Mesendoderm (in vitro differentiated cells): ENCODE results near the gene ARHGAP26.

Experiments
- DNase-seq: peaks from one replicate; pipeline ENCODE4 v3.0.0; 2013
- H2AK5ac ChIP-seq: 2 replicates; pipeline ENCODE4 v1.6.1; 2013; ENCODE audit warnings: low read length, inconsistent platforms
- H2BK120ac ChIP-seq: 2 replicates; pipeline ENCODE4 v1.6.1; 2013; ENCODE audit warnings: low read depth, mild to moderate bottlenecking, low read length, moderate library complexity, mixed read lengths
- H2BK15ac ChIP-seq: replicated peaks from 2 replicates; pipeline ENCODE4 v1.6.1; 2013; ENCODE audit warnings: low read depth, mild to moderate bottlenecking, moderate library complexity
- H2BK5ac ChIP-seq: 2 replicates; pipeline ENCODE4 v1.6.1; 2013; ENCODE audit warnings: low read length, inconsistent platforms
- H3K18ac ChIP-seq: 2 replicates; pipeline ENCODE4 v1.6.1; 2013; ENCODE audit warnings: mild to moderate bottlenecking, low read length, mixed read lengths
- H3K23ac ChIP-seq: one replicate; pipeline ENCODE4 v1.6.1; 2013; ENCODE audit warnings: low read length
- H3K27ac ChIP-seq: 2 replicates; pipeline ENCODE4 v1.5.1; 2013; ENCODE audit warnings: low read depth, mild to moderate bottlenecking, inconsistent platforms, low read length, moderate library complexity
- H3K27me3 ChIP-seq: 2 replicates; pipeline ENCODE4 v1.6.1; 2013; ENCODE audit warnings: low read length, control low read depth, mild to moderate bottlenecking, inconsistent platforms; ENCODE audit not compliant: insufficient read depth, poor library complexity
- H3K36me3 ChIP-seq: 2 replicates; pipeline ENCODE4 v1.6.1; 2013; ENCODE audit warnings: low read length, inconsistent platforms; ENCODE audit not compliant: control insufficient read depth, insufficient read depth
- H3K4ac ChIP-seq: one replicate; pipeline ENCODE4 v1.6.1; 2013; ENCODE audit warnings: low read depth, mild to moderate bottlenecking, low read length, moderate library complexity
- H3K4me1 ChIP-seq: 2 replicates; pipeline ENCODE4 v1.6.1; 2013; ENCODE audit warnings: low read depth, low read length, inconsistent platforms; ENCODE audit not compliant: control insufficient read depth
- H3K4me2 ChIP-seq: 2 replicates; pipeline ENCODE4 v1.6.1; 2013; ENCODE audit warnings: low read length
- H3K4me3 ChIP-seq: 2 replicates; pipeline ENCODE4 v1.5.1; 2013; ENCODE audit warnings: mild to moderate bottlenecking, low read length
- H3K56ac ChIP-seq: one replicate; pipeline ENCODE4 v1.6.1; 2013; ENCODE audit warnings: low read length
- H3K79me1 ChIP-seq: 2 replicates; pipeline ENCODE4 v1.6.1; 2013; ENCODE audit warnings: low read length, inconsistent platforms
- H3K79me2 ChIP-seq: 2 replicates; pipeline ENCODE4 v1.6.1; 2013; ENCODE audit warnings: mild to moderate bottlenecking, low read length; ENCODE audit not compliant: control insufficient read depth, insufficient read depth
- H3K9ac ChIP-seq: 2 replicates; pipeline ENCODE4 v1.6.1; 2013; ENCODE audit warnings: low read length, inconsistent platforms
- H4K5ac ChIP-seq: one replicate; pipeline ENCODE4 v1.6.1; 2013; ENCODE audit warnings: low read length
- H4K8ac ChIP-seq: one replicate; pipeline ENCODE4 v1.6.1; 2013; ENCODE audit warnings: low read depth, mild to moderate bottlenecking, control low read depth, low read length, moderate library complexity
- WGBS: extraction: QIAGEN DNeasy Blood & Tissue Kit; methylation state at CpG from one replicate; pipeline ENCODE4 v1.1.7; 2013; ENCODE audit warnings: low lambda C conversion rate, missing lambda C conversion rate; ENCODE audit not compliant: insufficient coverage; ENCODE audit errors: extremely low coverage; 5-methylcytosine and 5-hydroxymethylcytosine counted together

ARHGAP26 gene

DNA sequence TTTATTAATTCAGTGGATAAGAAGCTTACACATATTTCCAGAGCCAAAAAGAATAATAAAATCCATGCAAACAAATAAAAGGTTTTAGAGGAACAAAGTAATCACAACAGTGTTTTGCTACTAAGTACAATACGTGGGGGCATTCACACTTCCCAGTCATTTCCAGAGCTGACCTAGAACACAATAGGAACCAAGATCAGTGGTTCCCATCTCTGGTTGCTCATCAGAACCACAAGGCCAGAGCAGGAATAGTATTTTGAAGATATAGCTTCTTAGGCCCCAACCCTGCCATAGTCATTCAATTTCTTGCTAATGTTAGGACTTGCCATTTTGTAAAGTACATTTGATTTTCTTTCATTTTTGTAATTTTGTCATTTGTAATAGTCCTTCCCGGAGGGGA is 417.9 kb downstream of the ARHGAP26 start:
- no peak overlapping the region for H3K56ac ChIP-seq
- no peak overlapping the region for H2BK5ac ChIP-seq
- H3K23ac ChIP-seq: no peak overlapping the region
- H2BK120ac ChIP-seq: no peak overlapping the region
- no peak for DNase-seq
- no peak overlapping the region for H3K18ac ChIP-seq
- H4K5ac ChIP-seq: no peak overlapping the region
- WGBS: no CpG with 5 or more reads among the region's 2 CpGs
- no peaks in the 10 kb centered on the region for H3K79me1 ChIP-seq
- no peaks in the 10 kb centered on the region for H3K36me3 ChIP-seq
- H3K27me3 ChIP-seq: no peaks in the 10 kb centered on the region
- H4K8ac ChIP-seq: no peak overlapping the region
- H2AK5ac ChIP-seq: no peak overlapping the region
- no peak overlapping the region for H3K4ac ChIP-seq
- no peaks in the 10 kb centered on the region for H3K79me2 ChIP-seq
- H3K9ac ChIP-seq: no peak overlapping the region
- H2BK15ac ChIP-seq: no peak overlapping the region
- no peak overlapping the region for H3K4me2 ChIP-seq
- H3K27ac ChIP-seq: no peak overlapping the region
- H3K4me3 ChIP-seq: no peak overlapping the region
- peaks cover 2% of the 10 kb centered on the region for H3K4me1 ChIP-seq

DNA sequence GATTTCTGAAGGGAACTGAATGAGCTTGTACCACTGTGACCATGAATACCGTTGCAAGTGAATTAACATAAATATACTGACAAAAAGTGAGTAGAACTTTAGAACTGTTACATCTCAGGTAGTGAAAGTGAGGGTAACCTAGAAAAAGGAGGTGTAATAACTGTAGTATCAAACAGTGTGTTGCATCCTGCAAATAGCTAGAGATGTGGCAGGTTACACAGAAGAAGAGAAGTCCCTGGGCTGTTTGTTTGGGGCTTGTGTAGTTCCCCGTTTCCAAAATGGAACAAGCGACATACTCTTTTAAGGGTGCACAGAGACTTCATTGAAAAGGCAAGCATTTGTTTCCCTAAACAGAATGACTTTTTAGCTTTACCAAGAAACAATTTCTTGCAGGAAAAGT is 418.5 kb downstream of the ARHGAP26 start:
- Histone ChIP-seq H2BK5ac (no peak overlapping the region), H2BK15ac (no peak overlapping the region), H3K4ac (no peak overlapping the region), H3K56ac (no peak overlapping the region), H2BK120ac (no peak overlapping the region), H3K18ac (no peak overlapping the region), H3K79me1 (no peaks in the 10 kb centered on the region), H3K23ac (no peak overlapping the region), H3K36me3 (no peaks in the 10 kb centered on the region), H3K27me3 (no peaks in the 10 kb centered on the region), H2AK5ac (no peak overlapping the region), H3K4me3 (no peak overlapping the region), H3K4me1 (no peaks in the 10 kb centered on the region), H3K27ac (no peak overlapping the region), H4K5ac (no peak overlapping the region), H3K9ac (no peak overlapping the region), H3K4me2 (no peak overlapping the region), H4K8ac (no peak overlapping the region), H3K79me2 (no peaks in the 10 kb centered on the region)
- DNase-seq: no peak
- no CpG with 5 or more reads among the region's 3 CpGs for WGBS

DNA sequence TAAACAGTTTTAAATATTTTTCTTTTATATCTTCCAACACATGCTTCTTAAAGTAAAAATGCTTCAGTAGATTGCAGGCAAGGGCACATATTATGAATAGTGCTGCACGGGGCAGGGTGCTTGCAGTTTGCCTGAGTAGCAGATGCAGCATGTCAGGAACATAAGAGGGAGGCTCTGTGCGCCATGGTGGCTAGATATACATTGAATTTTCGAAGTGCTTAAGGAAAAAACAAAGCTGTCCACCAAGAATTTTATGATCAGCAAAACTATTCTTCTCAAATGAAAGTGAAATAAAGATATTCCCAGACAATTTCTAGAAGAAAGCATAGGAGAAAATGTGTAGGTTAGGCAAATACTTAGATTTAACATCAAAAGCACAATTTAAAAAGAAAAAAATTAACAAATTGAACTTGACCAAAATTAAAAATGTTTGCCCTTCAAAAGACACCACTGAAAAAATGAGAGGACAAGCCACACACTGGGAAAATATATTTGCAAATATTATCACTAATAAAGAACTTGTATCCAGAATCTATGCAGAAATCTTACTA is 420.2 kb downstream of the ARHGAP26 start:
- H3K79me2 ChIP-seq: no peaks in the 10 kb centered on the region
- H2BK15ac ChIP-seq: no peak overlapping the region
- no peak overlapping the region for H4K8ac ChIP-seq
- H3K4me2 ChIP-seq: no peak overlapping the region
- H3K23ac ChIP-seq: no peak overlapping the region
- no peak overlapping the region for H2AK5ac ChIP-seq
- no peaks in the 10 kb centered on the region for H3K27me3 ChIP-seq
- H3K4me1 ChIP-seq: no peaks in the 10 kb centered on the region
- no peak for DNase-seq
- no peak overlapping the region for H3K18ac ChIP-seq
- H2BK5ac ChIP-seq: no peak overlapping the region
- no peak overlapping the region for H3K4ac ChIP-seq
- H3K79me1 ChIP-seq: no peaks in the 10 kb centered on the region
- no peak overlapping the region for H2BK120ac ChIP-seq
- H3K27ac ChIP-seq: no peak overlapping the region
- H3K36me3 ChIP-seq: no peaks in the 10 kb centered on the region
- no peak overlapping the region for H3K56ac ChIP-seq
- no peak overlapping the region for H3K9ac ChIP-seq
- WGBS: no CpG with 5 or more reads among the region's 3 CpGs
- H3K4me3 ChIP-seq: no peak overlapping the region
- H4K5ac ChIP-seq: no peak overlapping the region

DNA sequence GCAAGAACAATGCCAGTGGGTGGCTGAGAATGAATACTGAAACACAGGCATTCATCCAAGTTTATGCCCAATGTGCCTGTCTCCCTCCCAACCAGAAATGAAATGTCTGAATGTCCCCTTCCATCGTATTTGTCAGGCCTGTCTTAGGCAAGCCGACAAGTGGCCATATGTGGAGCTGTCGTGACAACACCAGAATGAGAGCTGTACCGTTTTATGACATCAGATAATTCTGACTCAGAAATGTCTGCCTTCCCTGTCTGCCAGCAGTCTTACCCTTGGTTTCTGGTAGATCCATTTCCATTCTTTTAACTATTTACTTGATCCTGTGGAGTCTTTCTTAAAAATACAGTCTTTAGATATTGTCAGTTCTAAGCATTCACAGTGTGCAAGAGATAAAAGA is 421.5 kb downstream of the ARHGAP26 start:
- Histone ChIP-seq H3K9ac (no peak overlapping the region), H2BK120ac (no peak overlapping the region), H3K36me3 (no peaks in the 10 kb centered on the region), H3K56ac (no peak overlapping the region), H3K4me3 (no peak overlapping the region), H3K79me2 (no peaks in the 10 kb centered on the region), H3K4ac (no peak overlapping the region), H4K5ac (no peak overlapping the region), H2AK5ac (no peak overlapping the region), H3K18ac (no peak overlapping the region), H3K23ac (no peak overlapping the region), H3K27me3 (no peaks in the 10 kb centered on the region), H3K27ac (no peak overlapping the region), H2BK5ac (no peak overlapping the region), H3K79me1 (no peaks in the 10 kb centered on the region), H3K4me1 (no peaks in the 10 kb centered on the region), H2BK15ac (no peak overlapping the region), H3K4me2 (no peak overlapping the region), H4K8ac (no peak overlapping the region)
- no CpG with 5 or more reads among the region's 4 CpGs for WGBS
- no peak for DNase-seq

DNA sequence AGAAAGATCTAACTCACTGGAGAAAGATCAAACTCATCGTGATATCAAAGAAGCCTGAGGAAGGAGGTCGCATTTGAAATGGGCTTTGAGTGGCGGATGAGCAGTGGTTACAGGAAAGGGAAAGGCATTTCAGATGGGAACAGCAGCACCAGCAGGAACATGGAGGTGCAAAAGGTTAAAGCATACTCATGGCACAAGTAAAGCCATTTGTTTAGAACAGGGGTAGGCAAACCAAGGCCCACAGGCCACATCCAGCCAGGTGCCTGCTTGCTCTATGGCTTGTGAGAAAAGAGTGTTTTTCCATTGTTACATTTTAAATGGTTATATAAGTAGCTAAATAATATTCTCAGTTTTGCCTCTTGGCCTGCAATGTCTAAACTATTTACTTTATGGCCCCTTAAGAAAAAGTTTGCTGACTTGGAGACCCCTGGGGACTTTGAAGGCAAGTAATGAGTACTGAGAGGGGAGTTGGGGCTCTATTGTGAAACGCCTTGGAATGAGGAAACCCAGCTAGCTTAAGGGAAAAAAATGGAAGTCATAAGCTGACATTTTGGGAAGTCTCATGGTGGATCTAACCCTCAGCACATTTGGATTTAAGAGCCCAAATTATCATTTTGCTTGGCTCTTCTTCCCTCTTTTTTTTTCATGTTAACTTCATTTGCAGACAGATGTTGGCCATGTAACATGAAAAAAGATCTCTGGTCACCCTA is 422.2 kb downstream of the ARHGAP26 start:
- H2BK120ac ChIP-seq: no peak overlapping the region
- no peak overlapping the region for H3K4ac ChIP-seq
- DNase-seq: no peak
- H3K4me1 ChIP-seq: no peaks in the 10 kb centered on the region
- H4K5ac ChIP-seq: no peak overlapping the region
- no peak overlapping the region for H3K23ac ChIP-seq
- no peaks in the 10 kb centered on the region for H3K27me3 ChIP-seq
- no peak overlapping the region for H3K4me2 ChIP-seq
- H3K9ac ChIP-seq: no peak overlapping the region
- H3K18ac ChIP-seq: no peak overlapping the region
- no peak overlapping the region for H3K27ac ChIP-seq
- no peaks in the 10 kb centered on the region for H3K79me2 ChIP-seq
- no peak overlapping the region for H2BK15ac ChIP-seq
- no CpG with 5 or more reads among the region's 4 CpGs for WGBS
- H4K8ac ChIP-seq: peak overlapping the region; percentile 65
- H3K56ac ChIP-seq: no peak overlapping the region
- no peaks in the 10 kb centered on the region for H3K36me3 ChIP-seq
- no peak overlapping the region for H2BK5ac ChIP-seq
- H2AK5ac ChIP-seq: no peak overlapping the region
- H3K79me1 ChIP-seq: no peaks in the 10 kb centered on the region
- H3K4me3 ChIP-seq: no peak overlapping the region

DNA sequence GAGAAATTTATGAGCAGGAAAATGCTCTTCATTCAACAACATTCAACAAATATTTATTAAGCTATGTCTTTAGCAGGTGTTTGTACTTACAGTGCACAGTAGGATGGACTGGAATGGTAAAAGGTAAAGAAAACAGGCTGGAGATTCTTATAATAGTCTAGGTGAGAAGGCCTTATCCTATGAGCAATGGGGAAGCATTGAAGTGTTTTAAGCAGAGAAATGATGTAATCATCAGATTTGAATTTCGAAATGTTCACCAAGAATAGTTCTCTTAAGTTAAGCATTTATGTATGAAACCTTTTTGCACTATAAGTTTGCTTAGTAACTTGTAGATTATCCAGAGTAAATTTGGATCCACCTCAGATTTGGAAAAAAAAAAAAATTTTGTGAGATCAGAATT is 424.0 kb downstream of the ARHGAP26 start:
- no peak overlapping the region for H3K18ac ChIP-seq
- H2BK15ac ChIP-seq: no peak overlapping the region
- no peak overlapping the region for H2BK5ac ChIP-seq
- no peak overlapping the region for H4K5ac ChIP-seq
- WGBS: no CpG with 5 or more reads among the region's 1 CpG
- no peaks in the 10 kb centered on the region for H3K27me3 ChIP-seq
- H3K4me1 ChIP-seq: no peaks in the 10 kb centered on the region
- no peak for DNase-seq
- no peak overlapping the region for H3K9ac ChIP-seq
- H3K36me3 ChIP-seq: no peaks in the 10 kb centered on the region
- no peak overlapping the region for H3K4ac ChIP-seq
- no peak overlapping the region for H2BK120ac ChIP-seq
- H4K8ac ChIP-seq: no peak overlapping the region
- H3K56ac ChIP-seq: no peak overlapping the region
- H3K4me3 ChIP-seq: no peak overlapping the region
- H3K79me1 ChIP-seq: no peaks in the 10 kb centered on the region
- H2AK5ac ChIP-seq: no peak overlapping the region
- no peaks in the 10 kb centered on the region for H3K79me2 ChIP-seq
- no peak overlapping the region for H3K23ac ChIP-seq
- no peak overlapping the region for H3K4me2 ChIP-seq
- no peak overlapping the region for H3K27ac ChIP-seq
